ENCODE measurements around the gene MINK1.

DNA sequence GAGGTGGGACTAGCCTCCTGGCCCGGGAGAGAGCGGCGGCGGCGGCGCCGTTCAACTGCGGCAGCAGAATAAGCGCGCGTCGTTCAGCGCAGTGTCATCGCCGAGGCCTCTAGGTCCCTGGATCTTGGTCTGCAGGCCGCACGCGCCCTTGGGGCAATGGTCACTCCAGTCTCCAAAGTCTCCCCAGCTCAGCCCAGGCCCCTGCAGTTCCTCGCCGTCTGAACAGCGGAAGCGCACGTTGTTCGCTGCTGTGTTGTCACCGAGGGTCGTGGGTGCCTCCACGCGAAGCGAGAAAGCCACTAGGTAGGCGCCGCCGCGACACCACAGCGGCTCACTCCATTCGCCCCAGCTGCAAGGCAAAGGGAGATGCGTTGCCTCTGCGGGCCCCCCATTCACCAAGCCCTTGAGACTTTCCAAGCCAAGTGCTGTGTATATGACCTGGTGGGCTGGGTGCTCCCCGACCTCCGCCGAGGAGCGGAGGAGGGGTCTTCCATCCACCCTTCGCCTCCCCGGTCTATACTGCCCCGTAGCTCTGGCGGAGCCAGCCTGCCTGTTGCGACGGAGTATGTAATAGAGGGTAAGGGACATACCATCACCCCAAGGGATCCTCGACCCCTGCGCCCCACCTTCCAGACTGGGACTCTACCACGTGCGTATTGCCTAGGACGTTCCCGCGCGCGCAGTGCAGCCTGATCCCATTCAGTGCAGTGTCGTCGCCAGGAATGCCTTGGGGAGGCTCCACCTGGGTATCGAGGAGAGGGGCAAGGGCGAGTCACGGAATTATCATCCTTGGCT, 47.6 kb upstream of the MINK1 start:
- TF ChIP-seq CTCF (IDR thresholded peaks at IDR 0.05; ENCODE audit: insufficient read depth, low read depth, low read length) (no peak), EZH2 (IDR thresholded peaks at IDR 0.05; ENCODE audit: insufficient read depth, low read length) (peak; percentile 94)
